Activated CD8-positive, alpha-beta memory T cell treated with anti-CD3 and anti-CD28 coated beads for 1 hour (primary cell): Measurements from ENCODE around the gene PAIP2.
"Not testable (repeated sequence)": the region's sequence is repeated elsewhere in the genome, so short reads cannot be mapped to it uniquely, and the experiment has no call there.

Source experiments
- DNase-seq, 2 donors: peaks; one replicate each; pipeline ENCODE4 v3.0.0-alpha.2; 2020; ENCODE audit warnings: low read depth in 1 of 2; ENCODE audit errors: extremely low read depth in 1 of 2

Gene PAIP2

GRCh38 chr5:139409116-139409515 is 67.5 kb downstream of the PAIP2 start:
- DNase-seq, result not testable (repeated sequence)

DNA sequence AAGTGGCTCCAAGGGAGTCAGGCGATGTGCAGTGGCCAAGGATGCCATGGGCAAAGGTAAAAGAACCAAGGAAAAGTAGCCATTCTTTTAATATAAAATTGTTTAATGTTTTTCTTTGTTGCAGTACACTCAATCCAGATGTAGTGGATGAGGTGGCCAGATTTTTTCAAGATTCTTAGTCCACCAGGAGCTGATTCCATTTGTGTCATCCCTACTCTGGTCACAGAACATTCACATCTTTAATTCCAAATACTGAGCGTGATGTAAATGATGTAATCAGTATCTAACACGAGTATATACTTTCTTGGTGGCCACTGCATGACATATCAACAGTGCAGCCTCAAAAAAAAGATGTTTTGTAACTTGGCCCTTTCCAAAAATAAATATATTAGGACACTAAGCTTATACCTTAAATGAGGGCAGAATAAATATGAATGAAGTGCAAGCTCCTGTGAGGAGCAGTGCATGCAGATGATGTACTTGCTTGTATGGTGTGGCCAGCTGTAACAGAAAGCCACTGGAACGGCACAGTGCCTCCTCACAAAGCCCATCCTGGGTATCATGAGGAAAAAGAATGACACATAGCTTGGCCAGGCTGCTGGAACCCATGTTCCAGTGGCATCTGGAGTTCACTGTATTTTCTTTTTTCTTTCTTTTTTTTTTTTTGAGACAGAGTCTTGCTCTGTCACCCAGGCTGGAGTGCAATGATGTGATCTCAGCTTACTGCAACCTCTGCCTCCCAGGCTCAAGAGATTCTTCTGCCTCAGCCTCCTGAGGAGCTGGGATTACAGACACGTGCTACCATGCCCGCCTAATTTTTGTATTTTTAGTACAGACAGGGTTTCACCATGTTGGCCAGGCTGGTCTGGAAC is 68.7 kb downstream of the PAIP2 start:
- no peak for DNase-seq

GRCh38 chr5:139410993-139411828 is 69.6 kb downstream of the PAIP2 start:
- no peak for DNase-seq

DNA sequence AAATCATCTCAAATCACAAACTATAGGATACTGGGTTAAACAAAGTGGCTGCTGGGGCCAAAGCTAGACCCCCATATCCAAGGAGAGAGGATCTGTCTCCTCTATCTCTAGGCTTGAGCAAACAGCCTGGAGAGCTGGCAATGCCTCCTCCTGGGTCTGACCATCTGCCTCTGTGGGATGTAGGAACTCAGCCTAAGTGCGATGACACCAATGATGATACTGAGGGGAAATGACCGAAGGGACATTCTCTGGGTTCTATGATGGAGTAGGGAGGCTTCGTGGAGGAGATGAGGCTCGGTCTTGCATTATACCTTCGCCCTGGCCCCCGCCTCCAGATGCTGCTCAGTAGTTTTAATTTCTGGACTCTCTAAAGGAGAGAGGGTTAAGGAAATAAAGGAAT is 71.5 kb downstream of the PAIP2 start:
- DNase-seq, result no peak

DNA sequence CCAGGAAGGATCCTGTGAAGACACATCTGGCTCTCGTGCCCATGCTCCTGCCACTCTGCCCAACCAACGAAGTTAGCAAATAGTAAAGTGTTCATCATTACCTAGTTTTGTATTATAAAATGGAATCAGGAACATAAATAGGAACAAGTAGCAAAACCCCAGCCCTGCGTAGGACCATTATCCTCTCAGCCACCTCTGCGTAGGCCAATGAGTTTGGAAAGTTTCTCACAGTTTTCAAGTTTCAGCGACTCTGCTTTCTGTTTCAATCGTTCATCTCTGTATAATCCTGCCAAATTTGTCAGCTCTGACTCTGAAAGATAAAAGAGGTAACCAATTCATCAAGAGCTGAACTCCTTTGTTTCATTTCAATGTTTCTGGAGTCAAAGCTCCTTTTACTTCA is 72.3 kb downstream of the PAIP2 start:
- no peak for DNase-seq

DNA sequence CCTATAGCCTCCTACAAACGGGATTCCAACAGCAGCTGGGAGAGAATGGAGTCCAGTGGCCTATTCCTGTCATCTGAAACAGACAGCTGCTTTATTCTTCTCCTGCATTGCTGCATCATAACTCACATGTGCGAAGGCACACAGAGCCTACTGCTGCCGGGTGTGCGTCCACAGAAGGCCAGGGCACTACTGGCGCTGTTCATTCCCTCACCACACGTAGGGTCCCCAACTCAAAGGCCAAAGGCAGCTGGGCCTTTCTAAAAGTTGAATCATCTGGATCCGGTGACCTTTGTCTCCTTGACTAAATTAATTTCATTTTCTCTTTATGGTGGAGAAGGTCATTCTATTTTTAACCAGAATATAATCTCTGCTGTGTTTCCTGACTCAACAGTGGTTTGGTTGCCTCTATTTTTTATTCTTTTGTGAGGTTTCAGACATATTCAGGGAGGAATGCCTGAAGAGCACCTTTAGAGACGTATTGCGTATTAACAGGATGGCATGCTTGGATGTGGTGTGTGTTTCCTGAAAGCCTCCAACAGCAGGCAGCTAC is 73.0 kb downstream of the PAIP2 start:
- no peak for DNase-seq

- no peak for DNase-seq
These were observed 73.7 kb downstream of the PAIP2 start for GRCh38 chr5:139415221-139415861.

DNA sequence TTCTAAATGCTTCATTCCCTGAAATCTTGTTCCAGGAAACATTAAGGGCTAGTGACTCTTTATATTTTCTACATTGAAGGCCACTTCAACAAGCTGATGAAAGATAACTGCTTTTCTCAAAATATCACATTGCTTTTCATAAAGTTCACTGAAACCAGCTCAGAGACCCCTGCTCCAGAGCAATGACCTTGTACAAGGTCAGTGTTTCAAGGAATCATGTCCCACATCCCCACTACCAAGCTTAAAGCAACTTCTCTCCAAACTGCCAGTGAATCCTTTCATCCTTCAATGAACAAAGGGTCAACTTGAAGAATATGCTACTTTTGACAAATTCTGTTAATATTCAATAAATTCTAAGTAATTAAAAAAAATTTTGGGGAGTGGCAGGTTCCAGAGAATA is 74.2 kb downstream of the PAIP2 start:
- no peak for DNase-seq

DNA sequence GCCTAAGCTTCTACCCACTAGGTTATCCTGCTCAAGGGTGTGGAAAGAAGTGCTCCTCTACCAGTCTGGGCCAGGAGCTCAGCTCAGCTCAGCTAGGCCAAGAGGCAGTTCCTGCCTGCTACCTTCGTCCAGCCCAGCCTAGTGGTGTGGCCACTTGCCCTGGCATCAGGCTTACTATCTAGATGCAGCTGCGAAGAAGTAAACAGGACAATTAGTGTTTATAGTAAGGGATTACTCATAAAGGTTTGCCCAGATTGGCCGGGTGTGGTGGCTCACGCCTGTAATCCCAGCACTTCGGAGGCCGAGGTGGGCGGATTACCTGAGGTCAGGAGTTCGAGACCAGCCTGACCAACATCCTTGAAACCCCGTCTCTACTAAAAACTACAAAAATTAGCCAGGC is 75.0 kb downstream of the PAIP2 start:
- no peak for DNase-seq

- no peak for DNase-seq
These were observed 75.6 kb downstream of the PAIP2 start for GRCh38 chr5:139417214-139417613.

- no peak for DNase-seq
These were observed 77.1 kb downstream of the PAIP2 start for GRCh38 chr5:139418793-139419192.
